Esophagus squamous epithelium (tissue), 4 donors: ENCODE results near the gene ARHGEF28.
A peak's percentile ranks its signal among the peaks of the same experiment; 100 is the strongest.

ENCODE experiments used
- CTCF ChIP-seq, 6 experiments: fragments of 450-650 bp in 4 of 6; fragments of 200-600 bp in 2 of 6; sonication (generic) in 2 of 6; IDR thresholded peaks; one replicate each; pipeline ENCODE4 v1.5.1; 2016 to 2019; ENCODE audit warnings: antibody characterized with exemption in 6 of 6, mild to moderate bottlenecking in 4 of 6, moderate library complexity in 4 of 6
- POLR2A ChIP-seq, 4 donors: fragments of 450-650 bp; IDR thresholded peaks; one replicate each; pipeline ENCODE4 v1.6.1; 2017; ENCODE audit warnings: antibody characterized with exemption in 4 of 4, mild to moderate bottlenecking in 4 of 4, moderate library complexity in 3 of 4

- peak in 1 of 6 experiments; percentile 3 for TF ChIP-seq CTCF (IDR thresholded peaks at IDR 0.05)
- peak in 1 of 4 donors; percentile 63 for TF ChIP-seq POLR2A (IDR thresholded peaks at IDR 0.05)
These were observed at the start of gene ARHGEF28 for GRCh38 chr5:73625944-73626811.
